H1 (cell line): ENCODE measurements around the gene ACAD11. TPM values are rescaled to one million over a fixed set of nuclear protein-coding genes. Genes with fewer than 3 reads are reported as not detected.

Source experiments
- FOSL1 ChIP-seq: IDR thresholded peaks from 2 replicates; pipeline ENCODE4 v1.6.1; 2011; ENCODE audit warnings: mild to moderate bottlenecking, low read depth, low read length, moderate library complexity; ENCODE audit not compliant: insufficient read depth
- GTF2F1 ChIP-seq: IDR thresholded peaks from 2 replicates; pipeline ENCODE4 v1.6.1; 2012; ENCODE audit warnings: low read depth, low read length, improper control_type of control experiment, borderline replicate concordance
- HDAC2 ChIP-seq, 2 experiments: fragments of 300-600 bp in 1 of 2; sonication (generic) in 1 of 2; IDR thresholded peaks; 2 replicates each; pipeline ENCODE4 v1.6.1; 2011 to 2012; ENCODE audit warnings: low read depth in 2 of 2, low read length in 2 of 2, mild to moderate bottlenecking in 2 of 2, moderate library complexity in 2 of 2, borderline replicate concordance in 1 of 2, inconsistent platforms in 1 of 2
- KDM4A ChIP-seq: IDR thresholded peaks from one replicate; pipeline ENCODE4 v1.7.1; 2012; ENCODE audit warnings: low read depth, mild to moderate bottlenecking, moderate library complexity, low read length, inconsistent platforms; ENCODE audit not compliant: severe bottlenecking
- MAFK ChIP-seq: IDR thresholded peaks from 2 replicates; pipeline ENCODE4 v1.6.1; 2012; ENCODE audit warnings: low read depth, mild to moderate bottlenecking, improper control_type of control experiment, low read length
- POLR2AphosphoS5 ChIP-seq: IDR thresholded peaks from 2 replicates; pipeline ENCODE4 v1.6.1; 2011; ENCODE audit warnings: low read depth, low read length
- RXRA ChIP-seq: IDR thresholded peaks from 2 replicates; pipeline ENCODE4 v1.6.1; 2011; ENCODE audit warnings: low read depth, mild to moderate bottlenecking, low read length, moderate library complexity; ENCODE audit not compliant: insufficient read depth
- SIN3A ChIP-seq, 2 experiments: IDR thresholded peaks in 1 of 2; conservative IDR thresholded peaks in 1 of 2; 2 replicates each; pipeline ENCODE4 v1.6.1; 2011 to 2012; ENCODE audit warnings: low read length in 2 of 2, improper control_type of control experiment in 1 of 2, low read depth in 1 of 2, mild to moderate bottlenecking in 1 of 2
- TBP ChIP-seq: IDR thresholded peaks from 2 replicates; pipeline ENCODE4 v1.6.1; 2011; ENCODE audit warnings: low read depth, low read length, improper control_type of control experiment
- TEAD4 ChIP-seq: IDR thresholded peaks from 2 replicates; pipeline ENCODE4 v1.6.1; 2012; ENCODE audit warnings: low read depth, low read length, inconsistent platforms, mixed read lengths
- YY1 ChIP-seq: IDR thresholded peaks from 2 replicates; pipeline ENCODE4 v1.6.1; 2011; ENCODE audit warnings: low read depth, mild to moderate bottlenecking, low read length
- polyA plus RNA-seq, 7 experiments: library from polyadenylated mRNA; depleted of rRNA in 3 of 7; stranded (reverse) in 5 of 7; unstranded in 2 of 7; fragments of >200 nt in 5 of 7; fragments of 200-250 nt in 2 of 7; gene quantifications; 1 replicate in 5 of 7; 2 replicates in 1 of 7; 4 replicates in 1 of 7; pipeline versions ENCODE4 v1.2.1 to v1.2.3, GENCODE V29; 2011 to 2013; ENCODE audit warnings: missing spikeins in 2 of 7, mixed read lengths in 2 of 7
- total RNA-seq: library from RNA; stranded (reverse); fragmentation: NEBNext Ultra II Directional; extraction: Animal tissue kit (Norgen Biotek cat#: 25700); gene quantifications from 2 replicates; pipeline ENCODE4 v1.2.1, GENCODE V29; 2021
- TF ChIP-seq, protein P1 (sequence below): IDR thresholded peaks from 2 replicates; pipeline ENCODE4 v1.6.1; 2012; ENCODE audit warnings: inconsistent platforms

The ACAD11 gene
- total and polyA plus RNA-seq, 2 of the 8 experiments (the other 6 are each of a cell fraction or from before 2014, with no cell fraction given), result 5.5 to 11.0 TPM

- TF ChIP-seq FOSL1, result no peak
- TF ChIP-seq YY1, result no peak
- TF ChIP-seq TBP, result no peak
- TF ChIP-seq, protein P1, sequence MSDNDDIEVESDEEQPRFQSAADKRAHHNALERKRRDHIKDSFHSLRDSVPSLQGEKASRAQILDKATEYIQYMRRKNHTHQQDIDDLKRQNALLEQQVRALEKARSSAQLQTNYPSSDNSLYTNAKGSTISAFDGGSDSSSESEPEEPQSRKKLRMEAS, result no peak
- TF ChIP-seq HDAC2 (IDR thresholded peaks at IDR 0.05; ENCODE audit: borderline replicate concordance in 1 of 2, low read depth in 2 of 2, low read length in 2 of 2), result no peak
- no peak for TF ChIP-seq RXRA
- TF ChIP-seq POLR2AphosphoS5, result no peak
- TF ChIP-seq KDM4A, result no peak
- TF ChIP-seq SIN3A (conservative IDR thresholded peaks at IDR 0.05 in 1 of 2, IDR thresholded peaks at IDR 0.05 in 1 of 2; ENCODE audit: low read depth in 1 of 2, low read length in 2 of 2), result no peak
- TF ChIP-seq MAFK, result no peak
- TF ChIP-seq GTF2F1, result no peak
- TF ChIP-seq TEAD4, result no peak
Observed at GRCh38 chr3:132563420-132564069, 96.1 kb downstream of the ACAD11 start (continued).
